Right ventricle myocardium superior (tissue), 1 donor: Measurements from ENCODE around the gene ENTHD1. TPM values are rescaled to one million over a fixed set of nuclear protein-coding genes. Genes with fewer than 3 reads are reported as not detected.

Experiments
- ATAC-seq: fragments of 200-7000 bp; cut with Tn5 transposase; one replicate; pipeline ENCODE4 v1.9.1; 2020; ENCODE audit warnings: mild to moderate bottlenecking; ENCODE audit not compliant: poor library complexity
- DNase-seq: peaks from one replicate; pipeline ENCODE4 v3.0.0-alpha.2; 2020
- intact Hi-C: fragments of 100-400 bp; cut with DNase I; formaldehyde crosslinking; loops from one replicate; pipeline ENCODE4 v1.11.2; 2022
- total RNA-seq: library from RNA; stranded (reverse); fragmentation: NEBNext Ultra II Directional; extraction: Animal tissue kit (Norgen Biotek cat#: 25700); gene quantifications from one replicate; pipeline ENCODE4 v1.2.1, GENCODE V29; 2021
- donor health status: DM: no; HTN: yes; CAD: no; lungs with severe emphysema.

Gene ENTHD1
- total RNA-seq, 1 donor from 2014 or later, result not detected

- DNase-seq (no peak), ATAC-seq (no peak)
- intact Hi-C loops, result no loop called here
Observed at GRCh38 chr22:39926753-39927152, 33.2 kb upstream of the ENTHD1 start.

- DNase-seq (no peak), ATAC-seq (no peak)
- intact Hi-C loops, result no loop called here
Observed at GRCh38 chr22:39925909-39926679, 32.5 kb upstream of the ENTHD1 start.

GRCh38 chr22:39925273-39925672 is 31.7 kb upstream of the ENTHD1 start:
- DNase-seq (no peak), ATAC-seq (no peak)
- intact Hi-C loops, result no loop called here

- ATAC-seq (no peak), DNase-seq (no peak)
- intact Hi-C loops, result no loop called here
Observed at GRCh38 chr22:39924286-39924685, 30.7 kb upstream of the ENTHD1 start.

- DNase-seq (no peak), ATAC-seq (no peak)
- intact Hi-C loops, result no loop called here
Observed at GRCh38 chr22:39923696-39924095, 30.1 kb upstream of the ENTHD1 start.

- no peak for ATAC-seq
- intact Hi-C loops, result no loop called here
- no peak for DNase-seq
Observed at GRCh38 chr22:39920134-39920743, 26.7 kb upstream of the ENTHD1 start.

- DNase-seq (no peak), ATAC-seq (no peak)
- intact Hi-C loops, result no loop called here
Observed at GRCh38 chr22:39917776-39918495, 24.4 kb upstream of the ENTHD1 start.

GRCh38 chr22:39917197-39917643 is 23.7 kb upstream of the ENTHD1 start:
- DNase-seq (no peak), ATAC-seq (no peak)
- intact Hi-C loops, result no loop called here

- DNase-seq, result no peak
- ATAC-seq, result no peak
- intact Hi-C loops, result no loop called here
Observed at GRCh38 chr22:39916496-39916895, 22.9 kb upstream of the ENTHD1 start.

GRCh38 chr22:39915295-39915726 is 21.8 kb upstream of the ENTHD1 start:
- no peak for DNase-seq
- ATAC-seq, result no peak
- intact Hi-C loops, result no loop called here

- ATAC-seq, result no peak
Observed at GRCh38 chr22:39914584-39914983, 21.0 kb upstream of the ENTHD1 start.

GRCh38 chr22:39913886-39914285 is 20.3 kb upstream of the ENTHD1 start:
- intact Hi-C loops, result no loop called here
- no peak for DNase-seq
- no peak for ATAC-seq

More at GRCh38 chr22:39914584-39914983, 21.0 kb upstream of the ENTHD1 start:
- intact Hi-C loops, result no loop called here
- DNase-seq, result no peak

GRCh38 chr22:39913321-39913720 is 19.8 kb upstream of the ENTHD1 start:
- intact Hi-C loops, result no loop called here
- no peak for DNase-seq
- no peak for ATAC-seq

GRCh38 chr22:39910876-39911613 is 17.5 kb upstream of the ENTHD1 start:
- no peak for DNase-seq
- no peak for ATAC-seq
- intact Hi-C loops, result no loop called here

GRCh38 chr22:39908737-39909136 is 15.2 kb upstream of the ENTHD1 start:
- intact Hi-C loops, result no loop called here
- no peak for ATAC-seq

GRCh38 chr22:39908136-39908535 is 14.6 kb upstream of the ENTHD1 start:
- no peak for ATAC-seq
- intact Hi-C loops, result no loop called here
- DNase-seq, result no peak

More at GRCh38 chr22:39908737-39909136, 15.2 kb upstream of the ENTHD1 start:
- DNase-seq, result no peak

GRCh38 chr22:39907605-39908097 is 14.1 kb upstream of the ENTHD1 start:
- intact Hi-C loops, result no loop called here

GRCh38 chr22:39907047-39907446 is 13.5 kb upstream of the ENTHD1 start:
- DNase-seq (no peak), ATAC-seq (no peak)
- intact Hi-C loops, result no loop called here

More at GRCh38 chr22:39907605-39908097, 14.1 kb upstream of the ENTHD1 start:
- no peak for ATAC-seq
- no peak for DNase-seq

GRCh38 chr22:39906207-39906606 is 12.6 kb upstream of the ENTHD1 start:
- intact Hi-C loops, result no loop called here
- ATAC-seq (no peak), DNase-seq (no peak)
